ACC112 (cell line): ENCODE measurements around the gene NHLRC4.

Source experiments
- H2AFZ ChIP-seq: fragments of 200-600 bp; sonication (generic); one replicate; pipeline ENCODE4 v1.6.0; 2017; ENCODE audit warnings: antibody characterized with exemption, low read length; ENCODE audit not compliant: unreplicated experiment
- H3K27ac ChIP-seq: fragments of 200-600 bp; sonication (generic); 2 replicates; pipeline ENCODE4 v1.5.1; 2014; ENCODE audit warnings: low read depth, mild to moderate bottlenecking, antibody characterized with exemption, low read length, moderate library complexity
- H3K27me3 ChIP-seq: fragments of 200-600 bp; sonication (generic); 2 replicates; pipeline ENCODE4 v1.6.1; 2014; ENCODE audit warnings: mild to moderate bottlenecking, antibody characterized with exemption, low read length, moderate library complexity, mixed read lengths; ENCODE audit not compliant: insufficient read depth
- H3K36me3 ChIP-seq: fragments of 200-600 bp; sonication (generic); 2 replicates; pipeline ENCODE4 v1.6.1; 2016; ENCODE audit warnings: mild to moderate bottlenecking, antibody characterized with exemption, low read length, moderate library complexity, mixed read lengths; ENCODE audit not compliant: insufficient read depth
- H3K4me1 ChIP-seq: fragments of 200-600 bp; sonication (generic); one replicate; pipeline ENCODE4 v1.6.1; 2016; ENCODE audit warnings: low read length, mixed read lengths; ENCODE audit not compliant: insufficient read depth, unreplicated experiment, control insufficient read depth
- H3K4me3 ChIP-seq: fragments of 200-600 bp; sonication (generic); 2 replicates; pipeline ENCODE4 v1.5.1; 2014; ENCODE audit warnings: mild to moderate bottlenecking, low read depth, low read length
- H3K79me2 ChIP-seq: fragments of 200-600 bp; sonication (generic); one replicate; pipeline ENCODE4 v1.6.0; 2016; ENCODE audit warnings: low read length; ENCODE audit not compliant: control insufficient read depth, unreplicated experiment, insufficient read depth

Gene NHLRC4

DNA sequence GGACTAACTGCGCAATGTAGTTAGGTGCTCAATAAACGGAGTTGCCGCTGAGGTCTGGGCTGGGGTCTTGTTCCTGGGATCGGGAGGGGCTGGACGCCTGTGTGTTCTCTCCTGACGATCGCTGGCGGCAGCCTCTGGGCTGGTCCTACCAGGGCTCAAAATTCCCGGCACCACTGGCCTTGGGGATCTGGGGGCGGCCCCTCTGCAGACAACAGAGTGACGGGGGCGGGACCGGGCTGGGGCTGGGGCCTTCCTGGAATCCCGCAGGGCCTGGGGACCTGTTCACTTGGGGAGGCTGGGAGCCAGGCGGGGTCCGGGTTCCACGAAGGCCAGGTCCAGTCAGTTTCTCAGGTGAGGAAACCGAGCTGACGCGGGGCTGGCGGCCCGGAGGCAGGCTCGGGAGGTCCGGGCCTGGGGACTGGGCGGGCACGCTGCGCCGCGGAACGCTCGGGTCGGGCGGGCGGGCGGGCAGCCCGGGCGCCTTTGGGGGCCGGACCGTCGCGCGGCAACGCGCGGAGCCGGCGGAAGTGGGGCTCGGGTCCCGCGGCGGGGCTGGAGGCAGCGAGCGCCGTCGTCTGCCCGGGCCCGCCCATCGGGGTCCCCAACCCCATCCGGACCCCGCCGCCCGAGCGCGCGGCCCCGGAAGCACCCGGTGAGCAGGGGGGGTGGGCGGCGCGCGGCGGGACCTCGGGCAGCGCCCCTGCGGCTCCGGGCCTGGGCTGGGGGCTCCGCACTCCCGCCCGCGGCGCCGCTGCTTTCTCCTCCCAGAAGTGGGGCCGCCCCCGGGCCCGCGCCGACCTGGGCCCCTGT is 2.8 kb downstream of the NHLRC4 start, which contains the start of gene PIGQ:
Gene PIGQ (plus strand): TSS at position 524 of the 810 bp plus-strand sequence. CDS start 4,107 bp downstream, outside the sequence.
- no peaks in the 10 kb centered on the region for H3K27me3 ChIP-seq
- H3K36me3 ChIP-seq = no peaks in the 10 kb centered on the region
- peaks cover 16% of the 10 kb centered on the region for H3K79me2 ChIP-seq
- H3K4me3 ChIP-seq = peak within 1 kb of the TSS; percentile 91
- peaks cover 18% of the 10 kb centered on the region for H3K4me1 ChIP-seq
- H2AFZ ChIP-seq = peak within 1 kb of the TSS; percentile 93
- H3K27ac ChIP-seq = no peak within 1 kb of the TSS

GRCh38 chr16:572865-573650 is 6.3 kb downstream of the NHLRC4 start:
- H3K27me3 ChIP-seq = no peaks in the 10 kb centered on the region
- no peak overlapping the region for H3K4me3 ChIP-seq
- H2AFZ ChIP-seq = no peak overlapping the region
- H3K36me3 ChIP-seq = no peaks in the 10 kb centered on the region
- H3K27ac ChIP-seq = no peak overlapping the region
- H3K4me1 ChIP-seq = peaks cover 6% of the 10 kb centered on the region
- peaks cover 16% of the 10 kb centered on the region for H3K79me2 ChIP-seq

- H3K4me1 ChIP-seq = peaks cover 2% of the 10 kb centered on the region
- no peak overlapping the region for H3K27ac ChIP-seq
- no peak overlapping the region for H2AFZ ChIP-seq
- H3K79me2 ChIP-seq = peaks cover 16% of the 10 kb centered on the region
- no peaks in the 10 kb centered on the region for H3K36me3 ChIP-seq
- H3K27me3 ChIP-seq = no peaks in the 10 kb centered on the region
- no peak overlapping the region for H3K4me3 ChIP-seq
Observed at GRCh38 chr16:574021-574760, 7.4 kb downstream of the NHLRC4 start.

- no peak overlapping the region for H3K27ac ChIP-seq
- H3K4me1 ChIP-seq = no peaks in the 10 kb centered on the region
- no peaks in the 10 kb centered on the region for H3K36me3 ChIP-seq
- H2AFZ ChIP-seq = no peak overlapping the region
- peaks cover 11% of the 10 kb centered on the region for H3K79me2 ChIP-seq
- no peaks in the 10 kb centered on the region for H3K27me3 ChIP-seq
- H3K4me3 ChIP-seq = no peak overlapping the region
Observed at GRCh38 chr16:575354-576196, 8.8 kb downstream of the NHLRC4 start.

GRCh38 chr16:576197-576822 is 9.5 kb downstream of the NHLRC4 start:
- Histone ChIP-seq H2AFZ (no peak overlapping the region), H3K4me1 (no peaks in the 10 kb centered on the region), H3K27me3 (no peaks in the 10 kb centered on the region), H3K4me3 (no peak overlapping the region), H3K79me2 (peaks cover 11% of the 10 kb centered on the region), H3K27ac (no peak overlapping the region), H3K36me3 (no peaks in the 10 kb centered on the region)

DNA sequence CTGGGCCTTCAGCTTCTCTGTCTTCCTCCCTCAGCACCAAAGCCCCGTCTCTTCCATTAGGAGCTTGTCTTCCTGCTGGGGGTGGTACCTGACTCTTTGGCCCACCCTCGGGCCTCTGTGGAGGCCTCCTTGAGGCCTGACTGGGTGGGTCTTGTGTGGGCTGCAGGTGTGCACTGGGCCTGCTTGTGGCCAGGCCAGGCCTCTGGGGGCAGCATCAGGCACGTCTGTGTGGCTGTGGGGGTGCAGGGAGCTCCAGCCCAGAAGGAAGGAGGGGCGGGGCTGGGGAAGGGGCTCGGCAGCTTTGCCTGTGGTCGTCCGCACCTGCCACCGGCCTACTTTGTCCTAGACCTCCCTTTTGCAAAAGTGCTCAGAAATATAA is 10.0 kb downstream of the NHLRC4 start:
- Histone ChIP-seq H3K79me2 (peaks cover 10% of the 10 kb centered on the region), H3K4me3 (no peak overlapping the region), H3K36me3 (no peaks in the 10 kb centered on the region), H3K4me1 (no peaks in the 10 kb centered on the region), H3K27ac (no peak overlapping the region), H3K27me3 (no peaks in the 10 kb centered on the region), H2AFZ (no peak overlapping the region)

GRCh38 chr16:577796-578195 is 11.0 kb downstream of the NHLRC4 start:
- Histone ChIP-seq H3K36me3 (no peaks in the 10 kb centered on the region), H2AFZ (no peak overlapping the region), H3K4me3 (no peak overlapping the region), H3K79me2 (peaks cover 1% of the 10 kb centered on the region), H3K27me3 (no peaks in the 10 kb centered on the region), H3K27ac (no peak overlapping the region), H3K4me1 (no peaks in the 10 kb centered on the region)

- no peaks in the 10 kb centered on the region for H3K79me2 ChIP-seq
- H2AFZ ChIP-seq = no peak overlapping the region
- H3K36me3 ChIP-seq = no peaks in the 10 kb centered on the region
- H3K4me1 ChIP-seq = no peaks in the 10 kb centered on the region
- no peaks in the 10 kb centered on the region for H3K27me3 ChIP-seq
- no peak overlapping the region for H3K4me3 ChIP-seq
- no peak overlapping the region for H3K27ac ChIP-seq
Observed at GRCh38 chr16:578232-578869, 11.5 kb downstream of the NHLRC4 start.

DNA sequence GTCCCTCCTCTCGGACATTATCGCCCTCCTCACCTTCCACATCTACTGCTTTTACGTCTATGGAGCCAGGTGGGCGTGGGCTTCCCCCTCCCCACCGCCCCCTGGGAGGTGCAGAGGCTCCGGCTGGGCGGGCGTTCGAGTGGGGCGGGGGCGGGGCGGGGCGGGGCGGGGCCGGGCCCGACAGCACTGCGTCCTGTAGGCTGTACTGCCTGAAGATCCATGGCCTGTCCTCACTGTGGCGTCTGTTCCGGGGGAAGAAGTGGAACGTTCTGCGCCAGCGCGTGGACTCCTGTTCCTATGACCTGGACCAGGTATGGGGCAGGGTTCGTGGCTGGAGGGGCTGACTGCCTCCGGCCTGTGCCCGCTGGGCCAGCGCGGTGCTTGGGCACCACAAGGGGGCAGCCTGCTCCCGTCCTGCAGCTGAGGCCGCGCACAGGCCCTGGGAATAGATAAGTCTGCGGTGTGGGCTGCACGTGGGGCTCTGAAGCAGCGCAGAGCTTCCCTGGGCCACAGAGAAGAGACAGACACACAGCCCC is 12.1 kb downstream of the NHLRC4 start:
- Histone ChIP-seq H3K4me1 (no peaks in the 10 kb centered on the region), H3K79me2 (no peaks in the 10 kb centered on the region), H2AFZ (no peak overlapping the region), H3K27ac (no peak overlapping the region), H3K27me3 (no peaks in the 10 kb centered on the region), H3K4me3 (no peak overlapping the region), H3K36me3 (no peaks in the 10 kb centered on the region)
